ENCODE measurements around the gene CWC25.

The CWC25 gene

GRCh38 chr17:38815576-38816193, 9.4 kb downstream of the CWC25 start:
- peak; percentile 7 for TF ChIP-seq CTCF (IDR thresholded peaks at IDR 0.05; ENCODE audit: control extremely low read depth, extremely low read depth, low read depth, missing control alignments)
- CTCF ChIA-PET = no interaction called here
- POLR2A ChIA-PET = interaction anchor here (0.5 kb wide), 1 partner anchor 62 kb away, joined by 3 read pairs; no protein-coding TSS in a partner anchor
- no peak for DNase-seq (ENCODE audit: extremely low spot score)

- ChIA-PET CTCF (interaction anchor here (1.2 to 1.5 kb wide), 2 partner anchors 9 to 49 kb away, joined by 3 read pairs; no protein-coding TSS in a partner anchor), POLR2A (interaction anchor here (0.7 kb wide), 1 partner anchor 44 kb away, joined by 3 read pairs; the partner anchor contains the start of gene RPL23)
- TF ChIP-seq CTCF (IDR thresholded peaks at IDR 0.05; ENCODE audit: control extremely low read depth, extremely low read depth, low read depth, missing control alignments) = no peak
- DNase-seq (ENCODE audit: extremely low spot score) = no peak
Measured at GRCh38 chr17:38809828-38810227, 15.3 kb downstream of the CWC25 start.

- POLR2A ChIA-PET = interaction anchor here (0.6 kb wide), 1 partner anchor 19 kb away, joined by 5 read pairs; no protein-coding TSS in a partner anchor
- TF ChIP-seq CTCF (IDR thresholded peaks at IDR 0.05; ENCODE audit: control extremely low read depth, extremely low read depth, low read depth, missing control alignments) = no peak
- no peak for DNase-seq (ENCODE audit: extremely low spot score)
- CTCF ChIA-PET = interaction anchor here (1.4 kb wide), 1 partner anchor 21 kb away, joined by 3 read pairs; no protein-coding TSS in a partner anchor
Measured at GRCh38 chr17:38800237-38800760, 24.8 kb downstream of the CWC25 start.

DNA sequence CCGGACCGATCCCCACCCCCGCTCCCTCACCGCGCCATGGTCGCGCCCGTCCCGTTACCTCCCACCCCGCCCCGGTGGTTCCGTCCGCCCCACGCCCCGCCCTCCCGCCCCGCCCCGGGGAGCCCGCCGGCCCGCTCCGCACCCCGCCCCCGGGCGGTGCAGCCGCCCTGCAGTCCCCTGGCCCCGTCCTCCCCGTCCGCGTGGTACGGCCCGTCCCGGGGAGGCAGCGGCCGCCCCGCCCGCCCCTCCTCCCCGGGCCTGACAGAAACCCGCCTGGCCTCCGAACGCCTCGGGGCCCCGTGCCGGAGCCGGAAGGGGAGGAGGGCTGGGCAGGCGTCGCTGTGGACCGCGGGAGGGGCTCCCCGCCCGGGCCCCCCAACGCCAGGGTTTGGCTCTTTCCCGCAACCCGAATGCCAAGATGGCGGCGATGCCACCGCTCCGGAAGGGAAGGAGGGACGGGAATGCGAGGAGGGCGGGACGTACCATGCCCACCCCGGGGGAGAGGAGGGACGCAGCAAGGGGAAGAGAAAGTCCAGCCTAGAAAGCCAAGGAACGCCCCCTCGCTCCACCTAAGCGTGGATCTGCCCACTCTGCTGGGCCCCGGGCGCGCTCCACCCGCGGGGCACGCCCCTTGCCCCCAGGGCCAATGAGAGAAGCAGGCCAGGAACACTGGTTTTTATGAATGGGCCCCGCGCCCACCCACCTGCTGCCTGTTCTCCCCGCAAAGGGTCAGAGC, 25.5 kb downstream of the CWC25 start, which contains the start of gene PIP4K2B:
PIP4K2B (minus strand) TSS at position 56 of the 736 bp plus-strand sequence. CDS start 132 bp downstream, outside the sequence.
- ChIA-PET CTCF (interaction anchor here (1.2 kb wide), 1 partner anchor 37 kb away, joined by 3 read pairs; no protein-coding TSS in a partner anchor), POLR2A (interaction anchor here (0.6 kb wide), 1 partner anchor 20 kb away, joined by 5 read pairs; no protein-coding TSS in a partner anchor)

GRCh38 chr17:38798614-38799500, 26.3 kb downstream of the CWC25 start:
- CTCF ChIA-PET = interaction anchor here (1.2 kb wide), 1 partner anchor 37 kb away, joined by 3 read pairs; no protein-coding TSS in a partner anchor
- POLR2A ChIA-PET = interaction anchor here (1.3 kb wide), 1 partner anchor 47 kb away, joined by 3 read pairs; the partner anchor contains the start of gene PSMB3
- DNase-seq (ENCODE audit: extremely low spot score) = no peak
- no peak for TF ChIP-seq CTCF (IDR thresholded peaks at IDR 0.05; ENCODE audit: control extremely low read depth, extremely low read depth, low read depth, missing control alignments)

More for the DNA sequence above, 25.5 kb downstream of the CWC25 start, which contains the start of gene PIP4K2B:
- no peak for TF ChIP-seq CTCF (IDR thresholded peaks at IDR 0.05; ENCODE audit: control extremely low read depth, extremely low read depth, low read depth, missing control alignments)
- peak; percentile 97 for DNase-seq (ENCODE audit: extremely low spot score)

All from GM10248 (cell line).